OCI-LY7 (cell line): ENCODE results near the gene DISC1. TPM values are rescaled to one million over a fixed set of nuclear protein-coding genes. Genes with fewer than 3 reads are reported as not detected.

ENCODE experiments used
- BruUV-seq: library from RNA; stranded (reverse); fragments of 400-500 nt; replicated peaks from 2 replicates; lab custom pipeline; 2021; lab: Mats Ljungman, UMichigan
- CTCF ChIA-PET: fragments of 300-600 bp; sonication (Branson Sonifier 250); formaldehyde crosslinking; loops from one replicate; lab custom pipeline; 2022; ENCODE audit warnings: antibody characterized with exemption; ENCODE audit not compliant: unreplicated experiment; lab: Charles Lee
- POLR2A ChIA-PET: fragments of 300-600 bp; sonication (Branson Sonifier 250); formaldehyde crosslinking; loops from one replicate; lab custom pipeline; 2022; ENCODE audit warnings: antibody characterized with exemption; lab: Charles Lee
- DNase-seq: peaks from one replicate; pipeline ENCODE4 v3.0.0-alpha.2; 2015; ENCODE audit warnings: low spot score
- H2AFZ ChIP-seq: fragments of 200-600 bp; sonication (generic), shearing (Covaris generic); 2 replicates; pipeline ENCODE4 v1.6.1; 2014; ENCODE audit warnings: mild to moderate bottlenecking, antibody characterized with exemption, low read length, moderate library complexity
- H3K27ac ChIP-seq: fragments of 200-600 bp; sonication (generic); 2 replicates; pipeline ENCODE4 v1.5.1; 2014; ENCODE audit warnings: mixed run types, low read depth, mild to moderate bottlenecking, moderate library complexity, low read length, inconsistent platforms; ENCODE audit not compliant: poor library complexity, severe bottlenecking
- H3K36me3 ChIP-seq: fragments of 200-600 bp; sonication (generic); 2 replicates; pipeline ENCODE4 v1.6.1; 2014; ENCODE audit warnings: mild to moderate bottlenecking, antibody characterized with exemption, low read length, moderate library complexity, mixed read lengths; ENCODE audit not compliant: insufficient read depth
- H3K4me1 ChIP-seq: fragments of 200-600 bp; sonication (generic); 2 replicates; pipeline ENCODE4 v1.5.1; 2014; ENCODE audit warnings: mild to moderate bottlenecking, low read length; ENCODE audit not compliant: insufficient read depth, poor library complexity, severe bottlenecking
- H3K4me2 ChIP-seq: fragments of 200-600 bp; sonication (generic); 2 replicates; pipeline ENCODE4 v1.6.1; 2014; ENCODE audit warnings: mild to moderate bottlenecking, low read length
- H3K4me3 ChIP-seq: fragments of 200-600 bp; sonication (generic); 2 replicates; pipeline ENCODE4 v1.5.1; 2014; ENCODE audit warnings: mild to moderate bottlenecking, low read depth, low read length; ENCODE audit not compliant: poor library complexity, severe bottlenecking
- H3K79me2 ChIP-seq: fragments of 200-600 bp; sonication (generic); 2 replicates; pipeline ENCODE4 v1.6.1; 2016; ENCODE audit warnings: low read depth, mild to moderate bottlenecking, low read length, moderate library complexity, mixed read lengths; ENCODE audit not compliant: insufficient read depth
- H3K9me2 ChIP-seq: fragments of 200-600 bp; sonication (generic); 2 replicates; pipeline ENCODE4 v1.6.1; 2016; ENCODE audit warnings: mild to moderate bottlenecking, low read length, mixed read lengths; ENCODE audit not compliant: insufficient read depth
- H3K9me3 ChIP-seq: fragments of 200-600 bp; sonication (generic); 2 replicates; pipeline ENCODE4 v1.6.1; 2014; ENCODE audit warnings: mild to moderate bottlenecking, mixed run types, low read length, mixed read lengths
- H4K20me1 ChIP-seq: fragments of 200-600 bp; sonication (generic); 2 replicates; pipeline ENCODE4 v1.6.1; 2014; ENCODE audit warnings: mild to moderate bottlenecking, antibody characterized with exemption, low read length, moderate library complexity, mixed read lengths; ENCODE audit not compliant: insufficient read depth
- EZH2phosphoT487 ChIP-seq: fragments of 200-600 bp; sonication (generic); IDR thresholded peaks from 2 replicates; pipeline ENCODE4 v1.6.1; 2018; ENCODE audit warnings: low read depth, borderline replicate concordance, mild to moderate bottlenecking, mixed run types, antibody characterized with exemption, low read length, moderate library complexity, mixed read lengths
- intact Hi-C: fragments of 100-400 bp; cut with micrococcal nuclease; formaldehyde crosslinking; loops from one replicate; pipeline ENCODE4 v1.10.0; 2022; ENCODE audit not compliant: unreplicated experiment
- total RNA-seq, 2 experiments: library from RNA; depleted of rRNA in 1 of 2; stranded (reverse); fragments of >200 nt in 1 of 2; shearing (Covaris generic) in 1 of 2; gene quantifications; 2 replicates each; pipeline ENCODE4 v1.2.3, GENCODE V29; 2014 to 2022
- TF ChIP-seq, protein P1 (sequence below): fragments of 200-600 bp; sonication (generic); conservative IDR thresholded peaks from 2 replicates; pipeline ENCODE4 v1.5.1; 2014; ENCODE audit warnings: mild to moderate bottlenecking, antibody characterized with exemption, low read length, moderate library complexity, mixed read lengths

The DISC1 gene
- total RNA-seq, 2 experiments from 2014 or later: 0.91 TPM; not detected in 1

- TF ChIP-seq, protein P1, sequence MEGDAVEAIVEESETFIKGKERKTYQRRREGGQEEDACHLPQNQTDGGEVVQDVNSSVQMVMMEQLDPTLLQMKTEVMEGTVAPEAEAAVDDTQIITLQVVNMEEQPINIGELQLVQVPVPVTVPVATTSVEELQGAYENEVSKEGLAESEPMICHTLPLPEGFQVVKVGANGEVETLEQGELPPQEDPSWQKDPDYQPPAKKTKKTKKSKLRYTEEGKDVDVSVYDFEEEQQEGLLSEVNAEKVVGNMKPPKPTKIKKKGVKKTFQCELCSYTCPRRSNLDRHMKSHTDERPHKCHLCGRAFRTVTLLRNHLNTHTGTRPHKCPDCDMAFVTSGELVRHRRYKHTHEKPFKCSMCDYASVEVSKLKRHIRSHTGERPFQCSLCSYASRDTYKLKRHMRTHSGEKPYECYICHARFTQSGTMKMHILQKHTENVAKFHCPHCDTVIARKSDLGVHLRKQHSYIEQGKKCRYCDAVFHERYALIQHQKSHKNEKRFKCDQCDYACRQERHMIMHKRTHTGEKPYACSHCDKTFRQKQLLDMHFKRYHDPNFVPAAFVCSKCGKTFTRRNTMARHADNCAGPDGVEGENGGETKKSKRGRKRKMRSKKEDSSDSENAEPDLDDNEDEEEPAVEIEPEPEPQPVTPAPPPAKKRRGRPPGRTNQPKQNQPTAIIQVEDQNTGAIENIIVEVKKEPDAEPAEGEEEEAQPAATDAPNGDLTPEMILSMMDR: no peak
- no peak for TF ChIP-seq EZH2phosphoT487
Measured at GRCh38 chr1:232029315-232029714, 402.7 kb downstream of the DISC1 start.

DNA sequence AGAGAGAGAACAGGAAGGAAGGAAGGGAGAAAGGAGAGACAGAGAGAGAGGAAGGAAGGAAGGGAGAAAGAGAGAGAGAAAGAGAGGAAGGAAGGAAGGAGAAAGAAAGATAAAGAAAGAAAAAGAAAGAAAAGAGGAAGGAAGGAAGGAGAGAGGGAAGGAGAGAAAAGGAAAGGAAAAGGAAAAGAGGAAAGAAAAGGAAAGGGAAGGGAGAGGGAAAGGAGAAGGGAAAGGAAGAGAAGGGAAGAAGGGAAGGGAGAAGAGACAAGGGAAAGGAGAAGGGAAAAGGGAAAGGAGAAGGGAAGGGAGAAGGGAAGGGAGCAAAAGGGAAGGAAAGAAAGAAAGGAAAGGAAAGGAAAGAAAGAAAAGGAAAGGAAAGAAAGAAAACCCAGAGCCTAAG is 404.6 kb downstream of the DISC1 start:
- CTCF ChIA-PET: no interaction called here

More at GRCh38 chr1:232029315-232029714, 402.7 kb downstream of the DISC1 start:
- intact Hi-C loops: no loop called here
- Histone ChIP-seq H3K79me2 (no peaks in the 10 kb centered on the region), H3K27ac (no peak overlapping the region), H3K4me1 (no peaks in the 10 kb centered on the region), H2AFZ (no peak overlapping the region), H3K9me3 (no peaks in the 10 kb centered on the region), H3K4me2 (no peak overlapping the region), H3K36me3 (no peaks in the 10 kb centered on the region), H4K20me1 (no peaks in the 10 kb centered on the region), H3K4me3 (no peak overlapping the region), H3K9me2 (no peaks in the 10 kb centered on the region)
- no TSS peak for BruUV-seq
- POLR2A ChIA-PET: interaction anchor here (0.9 kb wide), 1 partner anchor 38 kb away, joined by 3 read pairs; no protein-coding TSS in a partner anchor
- DNase-seq: no peak
- CTCF ChIA-PET: no interaction called here

GRCh38 chr1:232033285-232033684 is 406.7 kb downstream of the DISC1 start:
- POLR2A ChIA-PET: interaction anchor here (0.5 kb wide), 1 partner anchor 1353 kb away, joined by 3 read pairs; no protein-coding TSS in a partner anchor
- no peaks in the 10 kb centered on the region for H3K79me2 ChIP-seq
- no peaks in the 10 kb centered on the region for H4K20me1 ChIP-seq
- TF ChIP-seq, protein P1: no peak
- TF ChIP-seq EZH2phosphoT487: no peak
- intact Hi-C loops: no loop called here
- no peaks in the 10 kb centered on the region for H3K4me1 ChIP-seq
- no peaks in the 10 kb centered on the region for H3K9me2 ChIP-seq
- H2AFZ ChIP-seq: no peak overlapping the region
- H3K36me3 ChIP-seq: no peaks in the 10 kb centered on the region
- CTCF ChIA-PET: no interaction called here
- BruUV-seq: no TSS peak
- DNase-seq: no peak
- no peaks in the 10 kb centered on the region for H3K9me3 ChIP-seq
- no peak overlapping the region for H3K4me2 ChIP-seq
- no peak overlapping the region for H3K4me3 ChIP-seq
- H3K27ac ChIP-seq: no peak overlapping the region

More for the DNA sequence above, 404.6 kb downstream of the DISC1 start:
- no peaks in the 10 kb centered on the region for H3K9me2 ChIP-seq
- DNase-seq: no peak
- H4K20me1 ChIP-seq: no peaks in the 10 kb centered on the region
- POLR2A ChIA-PET: no interaction called here
- H3K27ac ChIP-seq: no peak overlapping the region
- no peaks in the 10 kb centered on the region for H3K4me1 ChIP-seq
- H3K4me3 ChIP-seq: no peak overlapping the region
- H3K36me3 ChIP-seq: no peaks in the 10 kb centered on the region
- no peak overlapping the region for H2AFZ ChIP-seq
- intact Hi-C loops: no loop called here
- no TSS peak for BruUV-seq
- H3K79me2 ChIP-seq: no peaks in the 10 kb centered on the region
- TF ChIP-seq, protein P1: no peak
- TF ChIP-seq EZH2phosphoT487: no peak
- no peak overlapping the region for H3K4me2 ChIP-seq
- H3K9me3 ChIP-seq: no peaks in the 10 kb centered on the region
